HG03280 (cell line): Measurements from ENCODE around the gene BTG4.

Experiments used
- ATAC-seq: cut with Tn5 transposase; IDR thresholded peaks from one replicate; pipeline ENCODE4 v1.9.1; 2021; ENCODE audit warnings: mild to moderate bottlenecking, moderate library complexity; ENCODE audit not compliant: unreplicated experiment

Gene BTG4

GRCh38 chr11:111494040-111494439 is 18.1 kb downstream of the BTG4 start:
- ATAC-seq: no peak

GRCh38 chr11:111490496-111490895 is 21.7 kb downstream of the BTG4 start:
- no peak for ATAC-seq

- no peak for ATAC-seq
Observed at GRCh38 chr11:111483431-111483830, 28.8 kb downstream of the BTG4 start.

- ATAC-seq: no peak
Observed at GRCh38 chr11:111479666-111480065, 32.5 kb downstream of the BTG4 start.

GRCh38 chr11:111477898-111478297 is 34.3 kb downstream of the BTG4 start:
- no peak for ATAC-seq

- no peak for ATAC-seq
Observed at GRCh38 chr11:111476956-111477355, 35.2 kb downstream of the BTG4 start.

- no peak for ATAC-seq
Observed at GRCh38 chr11:111476366-111476765, 35.8 kb downstream of the BTG4 start.

- no peak for ATAC-seq
Observed at GRCh38 chr11:111474432-111474831, 37.8 kb downstream of the BTG4 start.

- no peak for ATAC-seq
Observed at GRCh38 chr11:111472228-111472627, 40.0 kb downstream of the BTG4 start.

GRCh38 chr11:111469200-111469599 is 43.0 kb downstream of the BTG4 start:
- no peak for ATAC-seq

GRCh38 chr11:111466615-111467014 is 45.6 kb downstream of the BTG4 start:
- ATAC-seq: no peak

- ATAC-seq: no peak
Observed at GRCh38 chr11:111465400-111465799, 46.8 kb downstream of the BTG4 start.

- ATAC-seq: no peak
Observed at GRCh38 chr11:111463276-111463675, 48.9 kb downstream of the BTG4 start.

- no peak for ATAC-seq
Observed at GRCh38 chr11:111462329-111462728, 49.9 kb downstream of the BTG4 start.

GRCh38 chr11:111461460-111462235 is 50.5 kb downstream of the BTG4 start:
- no peak for ATAC-seq

- no peak for ATAC-seq
Observed at GRCh38 chr11:111460856-111461255, 51.3 kb downstream of the BTG4 start.

- ATAC-seq: no peak
Observed at GRCh38 chr11:111460340-111460739, 51.8 kb downstream of the BTG4 start.

- no peak for ATAC-seq
Observed at GRCh38 chr11:111459506-111460270, 52.5 kb downstream of the BTG4 start.

GRCh38 chr11:111457731-111458368 is 54.3 kb downstream of the BTG4 start:
- ATAC-seq: no peak

- ATAC-seq: no peak
Observed at GRCh38 chr11:111456859-111457730, 55.1 kb downstream of the BTG4 start.
